H1 (cell line): ENCODE measurements around the gene TRIM31. TPM values are rescaled to one million over a fixed set of nuclear protein-coding genes. Genes with fewer than 3 reads are reported as not detected.
A peak's percentile ranks its signal among the peaks of the same experiment; 100 is the strongest.

Source experiments
- CTCF ChIA-PET: fragments of 300-600 bp; sonication (Branson Sonifier 250); formaldehyde crosslinking; loops from one replicate; lab custom pipeline; 2021; ENCODE audit not compliant: partially characterized antibody; lab: Charles Lee
- POLR2A ChIA-PET: fragments of 300-600 bp; sonication (Branson Sonifier 250); formaldehyde crosslinking; loops from one replicate; lab custom pipeline; 2021; ENCODE audit warnings: inconsistent platforms; ENCODE audit not compliant: partially characterized antibody; lab: Charles Lee
- DNase-seq, 2 experiments: peaks; one replicate each; pipeline versions ENCODE4 v3.0.0 to v3.0.0-alpha.2; 2010 to 2022; ENCODE audit warnings: low spot score in 2 of 2, low read depth in 1 of 2, mixed read lengths in 1 of 2
- FAIRE-seq: peaks from 2 replicates; lab custom pipeline; 2011; peaks lifted over from hg19 to GRCh38; lab: Jason Lieb, UNC
- H2AFZ ChIP-seq: 2 replicates; pipeline ENCODE4 v1.8.1; 2012; ENCODE audit warnings: low read length, inconsistent platforms
- H2AK5ac ChIP-seq: 2 replicates; pipeline ENCODE4 v1.6.1; 2013; ENCODE audit warnings: low read depth, low read length
- H2BK120ac ChIP-seq: replicated peaks from 2 replicates; pipeline ENCODE3; 2013; ENCODE audit warnings: low read depth, low read length, inconsistent platforms
- H2BK12ac ChIP-seq: 2 replicates; pipeline ENCODE4 v1.6.1; 2013; ENCODE audit warnings: low read depth, low read length
- H2BK15ac ChIP-seq: 2 replicates; pipeline ENCODE4 v1.6.1; 2013; ENCODE audit warnings: low read length
- H2BK20ac ChIP-seq: 2 replicates; pipeline ENCODE4 v1.6.1; 2013; ENCODE audit warnings: low read length
- H2BK5ac ChIP-seq: 2 replicates; pipeline ENCODE4 v1.6.1; 2013; ENCODE audit warnings: low read depth, low read length
- H3K14ac ChIP-seq: 2 replicates; pipeline ENCODE4 v1.6.1; 2013; ENCODE audit warnings: inconsistent platforms; ENCODE audit not compliant: insufficient read length
- H3K18ac ChIP-seq: 2 replicates; pipeline ENCODE4 v1.6.1; 2013; ENCODE audit warnings: low read length; ENCODE audit errors: extremely low read depth
- H3K23ac ChIP-seq: 2 replicates; pipeline ENCODE4 v1.6.1; 2013; ENCODE audit warnings: inconsistent platforms; ENCODE audit not compliant: insufficient read length
- H3K23me2 ChIP-seq: 2 replicates; pipeline ENCODE4 v1.6.1; 2013; ENCODE audit warnings: low read depth, low read length
- H3K27ac ChIP-seq: 2 replicates; pipeline ENCODE4 v1.6.1; 2011; ENCODE audit warnings: low read depth, low read length, inconsistent platforms
- H3K27me3 ChIP-seq, 4 experiments: replicated peaks in 1 of 4; 1 replicate in 1 of 4; 2 replicates in 3 of 4; pipeline versions ENCODE4 v1.6.1 to v1.8.1; 2011 to 2013; ENCODE audit warnings: low read length in 3 of 4, mild to moderate bottlenecking in 3 of 4, inconsistent platforms in 2 of 4, mixed read lengths in 2 of 4, moderate library complexity in 1 of 4; ENCODE audit not compliant: control insufficient read depth in 3 of 4, insufficient read depth in 3 of 4; ENCODE audit errors: extremely low read depth in 1 of 4
- H3K36me3 ChIP-seq, 4 experiments: 2 replicates each; pipeline versions ENCODE4 v1.6.1 to v1.8.1; 2011 to 2013; ENCODE audit warnings: mild to moderate bottlenecking in 4 of 4, low read length in 3 of 4, moderate library complexity in 2 of 4, control low read depth in 1 of 4, inconsistent platforms in 1 of 4; ENCODE audit not compliant: insufficient read depth in 4 of 4, control insufficient read depth in 2 of 4
- H3K4ac ChIP-seq: replicated peaks from 2 replicates; pipeline ENCODE3; 2013; ENCODE audit warnings: low read length, low read depth, mixed read lengths, inconsistent platforms; ENCODE audit not compliant: insufficient read length
- H3K4me1 ChIP-seq, 4 experiments: replicated peaks in 1 of 4; 1 replicate in 1 of 4; 2 replicates in 3 of 4; pipeline versions ENCODE4 v1.6.1 to v1.8.1; 2011 to 2013; ENCODE audit warnings: low read length in 3 of 4, inconsistent platforms in 2 of 4, mixed read lengths in 1 of 4; ENCODE audit not compliant: insufficient read depth in 4 of 4, control insufficient read depth in 3 of 4
- H3K4me2 ChIP-seq, 2 experiments: 2 replicates each; pipeline versions ENCODE4 v1.6.1 to v1.8.1; 2011 to 2013; ENCODE audit warnings: low read depth in 2 of 2, low read length in 2 of 2, control low read depth in 1 of 2, inconsistent platforms in 1 of 2, mild to moderate bottlenecking in 1 of 2; ENCODE audit not compliant: insufficient read depth in 1 of 2
- H3K4me3 ChIP-seq, 4 experiments: fragments of 200-600, 300-600 bp in 1 of 4; sonication (generic), shearing (Covaris generic), sonication (Bioruptor Twin) in 1 of 4; 2 replicates each; pipeline versions ENCODE4 v1.5.1 to v1.8.1; 2011 to 2016; ENCODE audit warnings: low read length in 4 of 4, low read depth in 3 of 4, control low read depth in 2 of 4, inconsistent platforms in 2 of 4, mild to moderate bottlenecking in 2 of 4, mixed read lengths in 1 of 4, moderate library complexity in 1 of 4; ENCODE audit not compliant: insufficient read depth in 2 of 4; ENCODE audit errors: extremely low read depth in 1 of 4
- H3K56ac ChIP-seq: replicated peaks from 2 replicates; pipeline ENCODE3; 2013; ENCODE audit warnings: low read depth, mild to moderate bottlenecking, mixed read lengths, low read length, inconsistent platforms; ENCODE audit not compliant: insufficient read length
- H3K79me1 ChIP-seq: 2 replicates; pipeline ENCODE4 v1.6.1; 2013; ENCODE audit warnings: low read depth, low read length, control low read depth
- H3K79me2 ChIP-seq, 2 experiments: 2 replicates each; pipeline versions ENCODE4 v1.6.1 to v1.8.1; 2012 to 2013; ENCODE audit warnings: low read length in 2 of 2, mild to moderate bottlenecking in 2 of 2, inconsistent platforms in 1 of 2; ENCODE audit not compliant: insufficient read depth in 2 of 2, control insufficient read depth in 1 of 2
- H3K9ac ChIP-seq, 4 experiments: replicated peaks in 1 of 4; 1 replicate in 1 of 4; 2 replicates in 3 of 4; pipeline versions ENCODE4 v1.6.1 to v1.8.1; 2011 to 2013; ENCODE audit warnings: low read depth in 3 of 4, low read length in 3 of 4, control low read depth in 2 of 4, mild to moderate bottlenecking in 2 of 4, moderate library complexity in 2 of 4, inconsistent platforms in 1 of 4; ENCODE audit errors: extremely low read depth in 1 of 4
- H3K9me3 ChIP-seq, 2 experiments: 2 replicates each; pipeline versions ENCODE4 v1.6.1 to v1.8.1; 2012 to 2013; ENCODE audit warnings: mild to moderate bottlenecking in 2 of 2, moderate library complexity in 2 of 2, control low read depth in 1 of 2, inconsistent platforms in 1 of 2, low read depth in 1 of 2, low read length in 1 of 2, mixed read lengths in 1 of 2; ENCODE audit not compliant: insufficient read depth in 2 of 2
- H4K20me1 ChIP-seq, 2 experiments: replicated peaks in 1 of 2; 2 replicates each; pipeline versions ENCODE3 to v1.8.1; 2011 to 2013; ENCODE audit warnings: inconsistent platforms in 2 of 2, low read length in 2 of 2, mild to moderate bottlenecking in 1 of 2; ENCODE audit not compliant: insufficient read depth in 2 of 2, control insufficient read depth in 1 of 2
- H4K5ac ChIP-seq: 2 replicates; pipeline ENCODE4 v1.6.1; 2013; ENCODE audit warnings: low read length, low read depth, mixed read lengths, inconsistent platforms; ENCODE audit not compliant: insufficient read length
- H4K8ac ChIP-seq: 2 replicates; pipeline ENCODE4 v1.8.0; 2013; ENCODE audit warnings: mild to moderate bottlenecking, moderate library complexity, low read length, inconsistent platforms; ENCODE audit not compliant: insufficient read depth; ENCODE audit errors: extremely low read depth
- H4K91ac ChIP-seq: replicated peaks from 2 replicates; pipeline ENCODE3; 2013; ENCODE audit warnings: low read length, mixed read lengths, inconsistent platforms; ENCODE audit not compliant: insufficient read length
- CHD1 ChIP-seq: IDR thresholded peaks from 2 replicates; pipeline ENCODE4 v1.6.1; 2012; ENCODE audit warnings: low read depth, low read length, improper control_type of control experiment
- EZH2 ChIP-seq: fragments of 200-600 bp; sonication (generic); IDR thresholded peaks from 2 replicates; pipeline ENCODE4 v1.7.1; 2012; ENCODE audit warnings: low read depth, mild to moderate bottlenecking, moderate library complexity, low read length, inconsistent platforms; ENCODE audit not compliant: severe bottlenecking
- GABPA ChIP-seq: IDR thresholded peaks from 2 replicates; pipeline ENCODE4 v1.6.1; 2011; ENCODE audit warnings: mild to moderate bottlenecking, low read length, moderate library complexity, borderline replicate concordance; ENCODE audit not compliant: insufficient read depth
- WGBS, 2 experiments: shearing (Covaris generic) in 1 of 2; methylation state at CpG; one replicate each; pipeline versions ENCODE4 v1.1.6 to v1.1.7; 2013 to 2015; ENCODE audit warnings: low lambda C conversion rate in 2 of 2, mixed read lengths in 2 of 2, inconsistent platforms in 1 of 2, low coverage in 1 of 2, missing lambda C conversion rate in 1 of 2; ENCODE audit not compliant: insufficient replicate concordance in 2 of 2, insufficient coverage in 1 of 2, insufficient read length in 1 of 2; ENCODE audit errors: extremely low coverage in 1 of 2, missing lambda C conversion rate in 1 of 2; 5-methylcytosine and 5-hydroxymethylcytosine counted together
- polyA plus RNA-seq, 7 experiments: library from polyadenylated mRNA; depleted of rRNA in 3 of 7; stranded (reverse) in 5 of 7; unstranded in 2 of 7; fragments of >200 nt in 5 of 7; fragments of 200-250 nt in 2 of 7; gene quantifications; 1 replicate in 5 of 7; 2 replicates in 1 of 7; 4 replicates in 1 of 7; pipeline versions ENCODE4 v1.2.1 to v1.2.3, GENCODE V29; 2011 to 2013; ENCODE audit warnings: missing spikeins in 2 of 7, mixed read lengths in 2 of 7
- total RNA-seq: library from RNA; stranded (reverse); fragmentation: NEBNext Ultra II Directional; extraction: Animal tissue kit (Norgen Biotek cat#: 25700); gene quantifications from 2 replicates; pipeline ENCODE4 v1.2.1, GENCODE V29; 2021

The TRIM31 gene
- total and polyA plus RNA-seq, 2 of the 8 experiments (the other 6 are each of a cell fraction or from before 2014, with no cell fraction given), result not detected

DNA sequence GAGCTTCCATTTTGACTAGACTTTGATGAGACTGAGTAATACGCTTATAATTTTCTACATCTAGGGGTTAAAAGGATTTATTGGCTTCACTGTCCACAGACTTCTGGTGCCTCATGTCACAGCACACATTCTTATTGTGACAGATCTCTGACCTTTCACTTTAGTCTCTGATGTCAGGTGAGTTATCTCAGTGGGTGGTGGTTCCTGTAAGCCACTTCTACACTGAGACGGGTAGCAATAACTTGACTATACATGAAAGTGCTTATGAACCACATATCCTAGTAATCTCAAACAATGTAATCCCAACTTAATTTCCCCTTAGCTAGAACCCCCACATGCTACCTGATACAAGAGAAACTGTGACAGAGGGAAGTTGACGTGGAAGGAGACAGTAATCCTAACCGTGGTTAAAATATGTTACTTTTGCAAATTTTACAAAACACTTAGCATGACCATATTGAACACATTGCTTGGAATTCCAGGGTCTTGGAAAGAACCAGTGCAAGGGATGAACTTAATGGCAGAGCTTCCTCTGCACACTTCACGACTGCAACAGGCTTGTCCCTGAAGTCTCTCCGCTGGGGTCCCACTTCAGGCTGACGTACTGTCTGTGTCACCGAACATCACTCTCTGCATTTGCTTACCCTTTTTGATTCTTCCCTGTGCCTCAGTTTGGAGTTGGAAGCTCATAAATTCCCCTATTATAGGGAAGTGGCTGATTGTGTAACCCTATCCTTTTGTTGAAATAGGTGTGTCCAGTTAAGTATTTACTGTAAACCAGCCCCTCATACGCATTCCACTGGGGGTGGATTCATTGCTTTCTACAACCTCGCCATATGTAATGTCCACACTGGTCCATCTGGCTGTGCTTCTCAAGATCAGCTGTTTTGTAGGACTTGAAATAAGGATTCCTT, 16.6 kb upstream of the TRIM31 start:
- Histone ChIP-seq H4K8ac (no peak overlapping the region), H3K27ac (no peak overlapping the region), H2BK20ac (no peak overlapping the region), H2BK5ac (no peak overlapping the region), H3K27me3 (peaks cover 16 to 59% (median 47%) of the 10 kb centered on the region in 4 experiments), H4K5ac (no peak overlapping the region), H3K79me1 (no peaks in the 10 kb centered on the region), H3K23ac (no peak overlapping the region), H3K56ac (no peak overlapping the region), H3K4me1 (no peaks in the 10 kb centered on the region; a peak in 4 of 7 replicates), H2BK12ac (no peak overlapping the region), H3K9me3 (no peaks in the 10 kb centered on the region), H3K4me3 (no peak overlapping the region), H2BK120ac (no peak overlapping the region), H3K36me3 (no peaks in the 10 kb centered on the region), H3K4me2 (no peak overlapping the region), H3K14ac (no peak overlapping the region), H2BK15ac (no peak overlapping the region), H3K79me2 (no peaks in the 10 kb centered on the region), H3K4ac (no peak overlapping the region), H2AK5ac (no peak overlapping the region), H3K18ac (no peak overlapping the region), H4K91ac (no peak overlapping the region), H3K23me2 (peaks cover 8% of the 10 kb centered on the region; the same call in 1 of the 2 replicates), H3K9ac (no peak overlapping the region), H4K20me1 (no peaks in the 10 kb centered on the region), H2AFZ (no peak overlapping the region)
- TF ChIP-seq CHD1 (no peak), GABPA (no peak), EZH2 (peak; percentile 4)
- DNase-seq (no peak), FAIRE-seq (no peak)
- 83% methylated on average over 10 of the region's 10 CpGs; no CpG with 5 or more reads in 1 of the 2 experiments for WGBS, 2 experiments
- ChIA-PET CTCF (interaction anchor here (0.7 to 10.2 kb wide), 8 partner anchors 14 to 56 kb away, joined by 3 to 166 read pairs (median 12); partner anchors contain the start of gene TRIM31), POLR2A (interaction anchor here (0.8 kb wide), 1 partner anchor 26 kb away, joined by 3 read pairs; no protein-coding TSS in a partner anchor)
